ENCODE measurements around the gene EPB41.

DNA sequence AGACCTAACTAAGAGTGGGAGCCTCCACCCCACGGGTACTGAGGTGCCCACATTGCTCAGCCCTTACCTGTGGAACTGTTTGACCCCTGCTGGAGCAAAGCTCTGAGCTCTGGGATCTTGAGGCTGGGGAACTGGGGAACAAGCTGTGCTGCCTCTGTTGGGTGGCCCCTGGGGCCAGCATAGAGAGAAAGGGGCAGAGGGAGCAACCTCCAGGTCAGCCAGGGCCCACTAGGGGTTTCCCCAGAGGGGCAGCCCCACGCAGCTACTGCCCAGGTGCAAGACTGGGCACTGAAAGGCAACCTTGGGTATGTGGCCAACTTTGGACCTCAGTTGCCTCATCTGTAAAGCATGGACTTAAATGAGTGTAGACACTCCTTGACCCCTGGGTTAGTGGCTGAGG, 23.5 kb upstream of the EPB41 start:
- no peak for TF ChIP-seq EP300 (IDR thresholded peaks at IDR 0.05)
- TF ChIP-seq, protein P1, sequence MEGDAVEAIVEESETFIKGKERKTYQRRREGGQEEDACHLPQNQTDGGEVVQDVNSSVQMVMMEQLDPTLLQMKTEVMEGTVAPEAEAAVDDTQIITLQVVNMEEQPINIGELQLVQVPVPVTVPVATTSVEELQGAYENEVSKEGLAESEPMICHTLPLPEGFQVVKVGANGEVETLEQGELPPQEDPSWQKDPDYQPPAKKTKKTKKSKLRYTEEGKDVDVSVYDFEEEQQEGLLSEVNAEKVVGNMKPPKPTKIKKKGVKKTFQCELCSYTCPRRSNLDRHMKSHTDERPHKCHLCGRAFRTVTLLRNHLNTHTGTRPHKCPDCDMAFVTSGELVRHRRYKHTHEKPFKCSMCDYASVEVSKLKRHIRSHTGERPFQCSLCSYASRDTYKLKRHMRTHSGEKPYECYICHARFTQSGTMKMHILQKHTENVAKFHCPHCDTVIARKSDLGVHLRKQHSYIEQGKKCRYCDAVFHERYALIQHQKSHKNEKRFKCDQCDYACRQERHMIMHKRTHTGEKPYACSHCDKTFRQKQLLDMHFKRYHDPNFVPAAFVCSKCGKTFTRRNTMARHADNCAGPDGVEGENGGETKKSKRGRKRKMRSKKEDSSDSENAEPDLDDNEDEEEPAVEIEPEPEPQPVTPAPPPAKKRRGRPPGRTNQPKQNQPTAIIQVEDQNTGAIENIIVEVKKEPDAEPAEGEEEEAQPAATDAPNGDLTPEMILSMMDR (IDR thresholded peaks at IDR 0.05): no peak
- no peak for TF ChIP-seq POLR2AphosphoS5 (IDR thresholded peaks at IDR 0.05)
